ENCODE data around the gene PALM. TPM values are rescaled to one million over a fixed set of nuclear protein-coding genes. Genes with fewer than 3 reads are reported as not detected.

The PALM gene
- polyA plus RNA-seq, 4 donors = 12.4 to 37.6 (median 25.3) TPM

GRCh38 chr19:719636-720344 is 11.1 kb downstream of the PALM start:
- WGBS, 3 donors = 12 to 22% (median 19%) methylated on average over 52 to 79 of the region's 79 CpGs
- DNase-seq (no peak), FAIRE-seq (no peak)
- H3K9me3 ChIP-seq (ENCODE audit: control insufficient read depth in 2 of 2, insufficient read depth in 1 of 2, low read depth in 1 of 2, low read length in 1 of 2) = peaks cover 0 to 9% of the 10 kb centered on the region in 2 donors
- peaks cover 0 to 20% (median 0%) of the 10 kb centered on the region in 3 donors for H3K27me3 ChIP-seq (ENCODE audit: control insufficient read depth in 3 of 3, insufficient read depth in 3 of 3, low read length in 3 of 3)
- H3K4me1 ChIP-seq (ENCODE audit: control insufficient read depth in 3 of 3, insufficient read depth in 2 of 3, low read depth in 1 of 3, low read length in 2 of 3) = peaks cover 0 to 15% (median 0%) of the 10 kb centered on the region in 3 donors
- H3K36me3 ChIP-seq (ENCODE audit: control insufficient read depth in 3 of 3, insufficient read depth in 2 of 3, low read depth in 1 of 3, low read length in 3 of 3) = peaks cover 0 to 9% (median 0%) of the 10 kb centered on the region in 3 donors
- no peak overlapping the region for H3K4me3 ChIP-seq (ENCODE audit: low read depth in 1 of 3, low read length in 3 of 3)
- H3K27ac ChIP-seq (ENCODE audit: low read depth in 1 of 3, low read length in 2 of 3) = peak overlapping the region in 1 of 3 donors; percentile 15

DNA sequence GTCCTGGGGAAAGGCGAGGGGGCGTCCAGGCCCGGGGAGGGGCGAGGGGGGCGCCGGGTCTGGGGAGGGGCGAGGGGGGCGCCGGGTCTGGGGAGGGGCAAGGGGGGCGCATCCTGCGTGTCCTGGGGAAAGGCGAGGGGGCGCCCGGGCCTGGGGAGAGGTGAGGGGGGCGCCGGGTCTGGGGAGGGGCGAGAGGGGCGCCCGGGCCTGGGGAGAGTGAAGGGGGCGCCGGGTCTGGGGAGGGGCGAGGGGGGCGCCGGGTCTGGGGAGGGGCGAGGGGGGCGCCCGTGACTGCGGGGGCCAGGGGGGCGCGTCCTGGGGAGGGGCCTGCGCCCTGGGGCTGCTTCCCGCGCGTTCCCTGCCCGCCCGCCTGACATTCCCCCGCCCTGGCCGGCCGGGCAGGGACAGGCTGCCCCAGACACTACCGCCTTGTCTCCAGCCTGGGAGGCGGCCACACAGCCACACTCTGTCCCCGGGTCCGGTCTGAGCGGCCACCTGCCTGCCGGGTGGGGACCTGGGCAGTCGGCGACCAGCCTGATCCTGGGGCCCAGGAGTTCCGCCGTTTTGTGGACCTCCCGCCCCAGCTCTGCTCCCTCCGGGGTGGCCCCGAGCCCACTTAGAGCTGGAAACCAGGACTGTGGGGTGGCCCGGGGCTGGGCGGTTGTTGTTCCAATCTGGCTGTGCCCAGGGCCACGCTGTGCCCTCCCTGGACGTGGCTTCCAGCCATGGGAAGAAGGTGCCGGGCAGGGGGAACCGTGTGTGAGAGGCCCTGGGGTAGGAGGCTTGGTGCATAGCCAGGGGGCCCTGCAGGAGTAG is 11.8 kb downstream of the PALM start:
- peaks cover 0 to 5% (median 0%) of the 10 kb centered on the region in 3 donors for H3K36me3 ChIP-seq (ENCODE audit: control insufficient read depth in 3 of 3, insufficient read depth in 2 of 3, low read depth in 1 of 3, low read length in 3 of 3)
- no peak overlapping the region for H3K27ac ChIP-seq (ENCODE audit: low read depth in 1 of 3, low read length in 2 of 3)
- H3K4me3 ChIP-seq (ENCODE audit: low read depth in 1 of 3, low read length in 3 of 3) = no peak overlapping the region
- WGBS, 3 donors = 24 to 29% (median 27%) methylated on average over 33 to 50 of the region's 58 CpGs
- peaks cover 0 to 15% (median 0%) of the 10 kb centered on the region in 3 donors for H3K4me1 ChIP-seq (ENCODE audit: control insufficient read depth in 3 of 3, insufficient read depth in 2 of 3, low read depth in 1 of 3, low read length in 2 of 3)
- FAIRE-seq (no peak), DNase-seq (no peak)
- H3K27me3 ChIP-seq (ENCODE audit: control insufficient read depth in 3 of 3, insufficient read depth in 3 of 3, low read length in 3 of 3) = peaks cover 0 to 20% (median 0%) of the 10 kb centered on the region in 3 donors
- peaks cover 0 to 4% of the 10 kb centered on the region in 2 donors for H3K9me3 ChIP-seq (ENCODE audit: control insufficient read depth in 2 of 2, insufficient read depth in 1 of 2, low read depth in 1 of 2, low read length in 1 of 2)

GRCh38 chr19:722553-723101 is 13.9 kb downstream of the PALM start:
- H3K36me3 ChIP-seq (ENCODE audit: control insufficient read depth in 3 of 3, insufficient read depth in 2 of 3, low read depth in 1 of 3, low read length in 3 of 3) = peaks cover 0 to 20% (median 0%) of the 10 kb centered on the region in 3 donors
- no peak overlapping the region for H3K27ac ChIP-seq (ENCODE audit: low read depth in 1 of 3, low read length in 2 of 3)
- no peaks in the 10 kb centered on the region for H3K9me3 ChIP-seq (ENCODE audit: control insufficient read depth in 2 of 2, insufficient read depth in 1 of 2, low read depth in 1 of 2, low read length in 1 of 2)
- peaks cover 0 to 20% (median 0%) of the 10 kb centered on the region in 3 donors for H3K27me3 ChIP-seq (ENCODE audit: control insufficient read depth in 3 of 3, insufficient read depth in 3 of 3, low read length in 3 of 3)
- WGBS, 3 donors = 41 to 45% (median 43%) methylated on average over 13 to 17 of the region's 17 CpGs
- peaks cover 0 to 16% (median 0%) of the 10 kb centered on the region in 3 donors for H3K4me1 ChIP-seq (ENCODE audit: control insufficient read depth in 3 of 3, insufficient read depth in 2 of 3, low read depth in 1 of 3, low read length in 2 of 3)
- no peak for FAIRE-seq
- H3K4me3 ChIP-seq (ENCODE audit: low read depth in 1 of 3, low read length in 3 of 3) = no peak overlapping the region
- DNase-seq = no peak

- no peak overlapping the region for H3K4me3 ChIP-seq (ENCODE audit: low read depth in 1 of 3, low read length in 3 of 3)
- DNase-seq (no peak), FAIRE-seq (no peak)
- peaks cover 0 to 26% (median 0%) of the 10 kb centered on the region in 3 donors for H3K36me3 ChIP-seq (ENCODE audit: control insufficient read depth in 3 of 3, insufficient read depth in 2 of 3, low read depth in 1 of 3, low read length in 3 of 3)
- peaks cover 0 to 19% (median 0%) of the 10 kb centered on the region in 3 donors for H3K4me1 ChIP-seq (ENCODE audit: control insufficient read depth in 3 of 3, insufficient read depth in 2 of 3, low read depth in 1 of 3, low read length in 2 of 3)
- no peak overlapping the region for H3K27ac ChIP-seq (ENCODE audit: low read depth in 1 of 3, low read length in 2 of 3)
- peaks cover 0 to 20% (median 0%) of the 10 kb centered on the region in 3 donors for H3K27me3 ChIP-seq (ENCODE audit: control insufficient read depth in 3 of 3, insufficient read depth in 3 of 3, low read length in 3 of 3)
- 56 to 76% (median 59%) methylated on average over 13 of the region's 13 CpGs for WGBS, 3 donors
- H3K9me3 ChIP-seq (ENCODE audit: control insufficient read depth in 2 of 2, insufficient read depth in 1 of 2, low read depth in 1 of 2, low read length in 1 of 2) = no peaks in the 10 kb centered on the region
Observed at GRCh38 chr19:723247-723646, 14.5 kb downstream of the PALM start.

DNA sequence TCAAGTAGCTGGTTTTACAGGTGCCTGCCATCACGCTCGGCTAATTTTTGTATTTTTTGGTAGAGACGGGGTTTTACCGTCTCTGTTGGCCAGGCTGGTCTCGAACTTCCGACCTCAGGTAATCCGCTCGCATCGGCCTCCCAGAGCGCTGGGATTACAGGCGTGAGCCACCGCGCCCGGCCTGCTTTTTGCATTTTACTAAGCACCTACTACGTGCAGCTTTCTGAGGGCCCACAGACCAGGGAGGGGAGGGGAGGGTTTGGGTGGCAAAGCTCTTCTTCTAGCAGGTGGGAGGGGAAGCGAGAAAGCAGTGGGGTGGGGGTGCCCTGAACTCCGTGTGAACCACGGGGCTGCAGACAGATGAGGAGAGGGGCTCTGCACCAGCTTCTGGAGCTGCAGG is 15.0 kb downstream of the PALM start:
- H3K36me3 ChIP-seq (ENCODE audit: control insufficient read depth in 3 of 3, insufficient read depth in 2 of 3, low read depth in 1 of 3, low read length in 3 of 3) = peaks cover 0 to 26% (median 0%) of the 10 kb centered on the region in 3 donors
- no peak for FAIRE-seq
- H3K9me3 ChIP-seq (ENCODE audit: control insufficient read depth in 2 of 2, insufficient read depth in 1 of 2, low read depth in 1 of 2, low read length in 1 of 2) = no peaks in the 10 kb centered on the region
- no peak overlapping the region for H3K27ac ChIP-seq (ENCODE audit: low read depth in 1 of 3, low read length in 2 of 3)
- DNase-seq = no peak
- 78 to 87% (median 84%) methylated on average over 18 of the region's 18 CpGs for WGBS, 3 donors
- H3K4me3 ChIP-seq (ENCODE audit: low read depth in 1 of 3, low read length in 3 of 3) = no peak overlapping the region
- H3K27me3 ChIP-seq (ENCODE audit: control insufficient read depth in 3 of 3, insufficient read depth in 3 of 3, low read length in 3 of 3) = peaks cover 0 to 16% (median 0%) of the 10 kb centered on the region in 3 donors
- H3K4me1 ChIP-seq (ENCODE audit: control insufficient read depth in 3 of 3, insufficient read depth in 2 of 3, low read depth in 1 of 3, low read length in 2 of 3) = peaks cover 0 to 19% (median 0%) of the 10 kb centered on the region in 3 donors

- Histone ChIP-seq H3K36me3 (ENCODE audit: control insufficient read depth in 3 of 3, insufficient read depth in 2 of 3, low read depth in 1 of 3, low read length in 3 of 3) (peaks cover 0 to 34% (median 0%) of the 10 kb centered on the region in 3 donors), H3K27ac (ENCODE audit: low read depth in 1 of 3, low read length in 2 of 3) (no peak overlapping the region), H3K4me3 (ENCODE audit: low read depth in 1 of 3, low read length in 3 of 3) (no peak overlapping the region), H3K27me3 (ENCODE audit: control insufficient read depth in 3 of 3, insufficient read depth in 3 of 3, low read length in 3 of 3) (peaks cover 0 to 5% (median 0%) of the 10 kb centered on the region in 3 donors), H3K4me1 (ENCODE audit: control insufficient read depth in 3 of 3, insufficient read depth in 2 of 3, low read depth in 1 of 3, low read length in 2 of 3) (peaks cover 0 to 9% (median 0%) of the 10 kb centered on the region in 3 donors), H3K9me3 (ENCODE audit: control insufficient read depth in 2 of 2, insufficient read depth in 1 of 2, low read depth in 1 of 2, low read length in 1 of 2) (no peaks in the 10 kb centered on the region)
- DNase-seq = no peak
- no peak for FAIRE-seq
- WGBS, 3 donors = 74 to 87% (median 74%) methylated on average over 12 to 13 of the region's 13 CpGs
Observed at GRCh38 chr19:725461-726089, 16.8 kb downstream of the PALM start.

- Histone ChIP-seq H3K36me3 (ENCODE audit: control insufficient read depth in 3 of 3, insufficient read depth in 2 of 3, low read depth in 1 of 3, low read length in 3 of 3) (peaks cover 0 to 45% (median 0%) of the 10 kb centered on the region in 3 donors), H3K4me3 (ENCODE audit: low read depth in 1 of 3, low read length in 3 of 3) (no peak overlapping the region), H3K4me1 (ENCODE audit: control insufficient read depth in 3 of 3, insufficient read depth in 2 of 3, low read depth in 1 of 3, low read length in 2 of 3) (peaks cover 0 to 9% (median 0%) of the 10 kb centered on the region in 3 donors), H3K9me3 (ENCODE audit: control insufficient read depth in 2 of 2, insufficient read depth in 1 of 2, low read depth in 1 of 2, low read length in 1 of 2) (no peaks in the 10 kb centered on the region), H3K27me3 (ENCODE audit: control insufficient read depth in 3 of 3, insufficient read depth in 3 of 3, low read length in 3 of 3) (no peaks in the 10 kb centered on the region), H3K27ac (ENCODE audit: low read depth in 1 of 3, low read length in 2 of 3) (peak overlapping the region in 2 of 3 donors; percentile 12 to 68)
- 68 to 80% (median 80%) methylated on average over 29 to 43 of the region's 43 CpGs for WGBS, 3 donors
- no peak for DNase-seq
- FAIRE-seq = no peak
Observed at GRCh38 chr19:726993-727956, 18.5 kb downstream of the PALM start.
